PC-9 (cell line): ENCODE measurements around the gene TRMT61B.

Experiments
- EZH2 ChIP-seq: fragments of 200-600 bp; sonication (generic); IDR thresholded peaks from 2 replicates; pipeline ENCODE4 v1.8.0; 2017; ENCODE audit warnings: antibody characterized with exemption, low read depth
- TF ChIP-seq, protein P1 (sequence below): fragments of 200-600 bp; sonication (generic); conservative IDR thresholded peaks from 2 replicates; pipeline ENCODE4 v1.6.1; 2017; ENCODE audit warnings: mixed run types, antibody characterized with exemption, mild to moderate bottlenecking, moderate library complexity

DNA sequence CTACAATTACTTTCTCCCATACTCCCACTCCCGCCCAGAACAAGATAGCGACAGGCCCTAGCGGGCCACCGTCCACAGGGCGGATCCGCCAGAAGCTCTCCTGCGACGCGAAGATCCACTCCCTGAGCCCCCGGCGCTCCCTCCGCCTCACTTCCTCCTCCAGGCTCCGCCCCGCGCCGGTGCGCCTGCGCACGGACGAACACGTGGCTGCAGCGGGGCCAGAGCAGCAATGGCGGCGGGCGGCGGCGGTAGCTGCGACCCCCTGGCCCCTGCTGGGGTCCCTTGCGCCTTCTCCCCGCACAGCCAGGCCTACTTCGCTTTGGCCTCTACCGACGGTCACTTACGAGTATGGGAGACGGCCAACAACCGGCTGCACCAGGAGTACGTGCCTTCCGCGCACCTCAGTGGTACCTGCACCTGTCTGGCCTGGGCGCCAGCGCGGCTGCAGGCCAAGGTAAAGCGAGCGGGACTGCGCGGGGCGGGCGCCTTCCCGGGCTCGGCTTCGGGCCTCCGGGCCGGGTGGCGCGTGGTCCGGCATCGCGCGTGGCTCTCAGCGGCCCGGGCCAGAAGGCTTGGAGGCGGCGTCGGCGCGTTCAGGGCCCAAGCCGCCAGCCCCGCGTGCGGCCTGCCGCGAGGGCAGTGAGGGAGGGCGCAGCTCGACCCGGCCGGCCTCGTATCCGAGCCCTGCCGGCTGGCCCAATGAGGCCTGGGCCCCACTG, 24.5 kb upstream of the TRMT61B start, which contains the start of gene WDR43:
- TF ChIP-seq, protein P1, sequence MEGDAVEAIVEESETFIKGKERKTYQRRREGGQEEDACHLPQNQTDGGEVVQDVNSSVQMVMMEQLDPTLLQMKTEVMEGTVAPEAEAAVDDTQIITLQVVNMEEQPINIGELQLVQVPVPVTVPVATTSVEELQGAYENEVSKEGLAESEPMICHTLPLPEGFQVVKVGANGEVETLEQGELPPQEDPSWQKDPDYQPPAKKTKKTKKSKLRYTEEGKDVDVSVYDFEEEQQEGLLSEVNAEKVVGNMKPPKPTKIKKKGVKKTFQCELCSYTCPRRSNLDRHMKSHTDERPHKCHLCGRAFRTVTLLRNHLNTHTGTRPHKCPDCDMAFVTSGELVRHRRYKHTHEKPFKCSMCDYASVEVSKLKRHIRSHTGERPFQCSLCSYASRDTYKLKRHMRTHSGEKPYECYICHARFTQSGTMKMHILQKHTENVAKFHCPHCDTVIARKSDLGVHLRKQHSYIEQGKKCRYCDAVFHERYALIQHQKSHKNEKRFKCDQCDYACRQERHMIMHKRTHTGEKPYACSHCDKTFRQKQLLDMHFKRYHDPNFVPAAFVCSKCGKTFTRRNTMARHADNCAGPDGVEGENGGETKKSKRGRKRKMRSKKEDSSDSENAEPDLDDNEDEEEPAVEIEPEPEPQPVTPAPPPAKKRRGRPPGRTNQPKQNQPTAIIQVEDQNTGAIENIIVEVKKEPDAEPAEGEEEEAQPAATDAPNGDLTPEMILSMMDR: no peak
- TF ChIP-seq EZH2: no peak
